ENCODE results near the gene HDAC1. TPM values are rescaled to one million over a fixed set of nuclear protein-coding genes. Genes with fewer than 3 reads are reported as not detected.

HDAC1 gene
- total and polyA plus RNA-seq, 8 donors, result 27.0 to 77.9 (median 31.3) TPM

DNA sequence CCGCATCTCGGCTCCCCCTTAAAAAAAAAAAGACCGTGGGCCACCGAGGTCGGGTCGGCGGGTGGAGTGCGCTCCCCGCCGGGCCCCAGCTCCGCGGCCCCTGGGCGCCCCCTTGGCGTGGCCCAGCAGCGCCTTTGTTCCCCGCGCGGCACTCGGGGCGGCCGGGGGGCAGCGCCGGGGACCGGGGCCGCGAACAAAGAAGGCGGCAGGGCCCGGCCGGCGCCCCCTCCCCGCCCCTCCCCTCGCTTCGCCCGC lies 43.6 kb downstream of the HDAC1 start:
- H3K4me3 ChIP-seq, result peak overlapping the region; percentile 55 to 78 (median 59)
- no peaks in the 10 kb centered on the region for H3K9me3 ChIP-seq
- no peaks in the 10 kb centered on the region for H3K27me3 ChIP-seq
- intact Hi-C loops (cut with DNase I), result no loop called here
- peak overlapping the region in 1 of 4 donors; percentile 44 for H3K27ac ChIP-seq
- peaks cover 0 to 8% (median 6%) of the 10 kb centered on the region in 3 donors for H3K4me1 ChIP-seq
- WGBS, 2 donors, result 0% methylated on average over 16 to 34 of the region's 34 CpGs
- DNase-seq (no peak), ATAC-seq (peak; percentile 1 to 31 (median 16)), FAIRE-seq (no peak)
- peaks cover 0 to 15% (median 0%) of the 10 kb centered on the region in 3 donors for H3K36me3 ChIP-seq
- TF ChIP-seq CTCF (IDR thresholded peaks at IDR 0.05), result no peak

DNA sequence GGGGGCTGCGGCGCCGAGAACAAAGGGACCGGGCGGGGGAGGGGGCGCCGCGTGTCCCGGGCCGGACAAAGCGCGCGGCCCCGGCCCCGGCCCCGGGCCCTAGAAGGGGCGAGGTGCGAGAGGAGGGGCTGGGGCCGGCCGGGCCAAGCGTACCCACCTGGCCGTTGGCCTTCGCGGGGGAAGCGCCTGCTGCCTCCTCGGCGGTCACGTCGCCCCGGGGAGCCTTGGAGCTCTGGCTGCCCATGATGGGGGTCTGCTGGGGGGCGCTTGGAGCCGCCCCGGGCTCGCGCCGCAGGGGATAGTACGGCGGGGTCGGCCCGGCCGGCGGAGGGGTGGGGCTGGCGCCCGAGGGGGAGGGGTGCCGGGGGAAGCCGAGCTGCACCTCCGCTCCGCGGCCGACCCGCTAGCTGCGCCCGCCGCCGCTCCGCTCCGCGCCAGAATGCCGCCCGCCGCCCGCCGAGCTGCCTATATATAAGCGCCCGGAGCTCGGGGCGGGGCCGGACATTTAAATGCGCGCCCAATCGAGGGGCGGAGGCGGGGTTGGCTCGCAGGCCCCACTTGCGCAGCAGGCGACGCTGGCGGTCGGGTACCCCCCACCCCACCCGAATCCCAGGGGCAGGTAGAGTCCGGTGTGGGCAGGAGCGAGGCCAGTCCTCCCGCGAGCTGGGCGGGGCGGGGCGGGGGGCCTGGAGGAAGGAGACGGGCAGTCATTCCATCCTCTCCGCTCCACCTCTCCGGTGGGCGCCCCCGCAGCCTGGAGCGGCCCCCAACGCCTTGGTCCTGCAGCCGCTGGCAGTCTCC lies 44.1 kb downstream of the HDAC1 start, which contains the start of gene MARCKSL1:
Gene MARCKSL1, minus strand, starts transcription at position 444 of the 801 bp plus-strand sequence. Its CDS starts 200 bp downstream, at position 244.
- peak within 1 kb of the TSS in 2 of 4 donors; percentile 33 to 44 for H3K27ac ChIP-seq

GRCh38 chr1:32336591-32336932 lies 44.7 kb downstream of the HDAC1 start:
- peak overlapping the region in 3 of 4 donors; percentile 55 to 78 (median 61) for H3K4me3 ChIP-seq
- ATAC-seq (no peak), FAIRE-seq (no peak), DNase-seq (peak in 2 of 6 donors; percentile 50 to 82)
- 72 to 75% methylated on average over 15 of the region's 15 CpGs for WGBS, 2 donors
- intact Hi-C loops (cut with DNase I), result no loop called here
- peaks cover 0 to 9% (median 0%) of the 10 kb centered on the region in 3 donors for H3K36me3 ChIP-seq
- TF ChIP-seq CTCF (IDR thresholded peaks at IDR 0.05), result no peak
- peaks cover 0 to 8% (median 6%) of the 10 kb centered on the region in 3 donors for H3K4me1 ChIP-seq
- no peaks in the 10 kb centered on the region for H3K9me3 ChIP-seq
- H3K27me3 ChIP-seq, result no peaks in the 10 kb centered on the region
- H3K27ac ChIP-seq, result no peak overlapping the region

More for the DNA sequence above, 44.1 kb downstream of the HDAC1 start, which contains the start of gene MARCKSL1:
- peak; percentile 72 to 79 (median 74) for ATAC-seq
- FAIRE-seq, result no peak
- no peak for TF ChIP-seq CTCF (IDR thresholded peaks at IDR 0.05)
- H3K36me3 ChIP-seq, result peaks cover 0 to 12% (median 0%) of the 10 kb centered on the region in 3 donors
- H3K9me3 ChIP-seq, result no peaks in the 10 kb centered on the region
- no peaks in the 10 kb centered on the region for H3K27me3 ChIP-seq
- H3K4me3 ChIP-seq, result peak within 1 kb of the TSS; percentile 55 to 78 (median 59)
- peak; percentile 64 to 94 (median 82) for DNase-seq
- H3K4me1 ChIP-seq, result peaks cover 0 to 8% (median 6%) of the 10 kb centered on the region in 3 donors
- intact Hi-C loops (cut with DNase I), result no loop called here
- 5 to 7% methylated on average over 36 to 95 of the region's 95 CpGs for WGBS, 2 donors

DNA sequence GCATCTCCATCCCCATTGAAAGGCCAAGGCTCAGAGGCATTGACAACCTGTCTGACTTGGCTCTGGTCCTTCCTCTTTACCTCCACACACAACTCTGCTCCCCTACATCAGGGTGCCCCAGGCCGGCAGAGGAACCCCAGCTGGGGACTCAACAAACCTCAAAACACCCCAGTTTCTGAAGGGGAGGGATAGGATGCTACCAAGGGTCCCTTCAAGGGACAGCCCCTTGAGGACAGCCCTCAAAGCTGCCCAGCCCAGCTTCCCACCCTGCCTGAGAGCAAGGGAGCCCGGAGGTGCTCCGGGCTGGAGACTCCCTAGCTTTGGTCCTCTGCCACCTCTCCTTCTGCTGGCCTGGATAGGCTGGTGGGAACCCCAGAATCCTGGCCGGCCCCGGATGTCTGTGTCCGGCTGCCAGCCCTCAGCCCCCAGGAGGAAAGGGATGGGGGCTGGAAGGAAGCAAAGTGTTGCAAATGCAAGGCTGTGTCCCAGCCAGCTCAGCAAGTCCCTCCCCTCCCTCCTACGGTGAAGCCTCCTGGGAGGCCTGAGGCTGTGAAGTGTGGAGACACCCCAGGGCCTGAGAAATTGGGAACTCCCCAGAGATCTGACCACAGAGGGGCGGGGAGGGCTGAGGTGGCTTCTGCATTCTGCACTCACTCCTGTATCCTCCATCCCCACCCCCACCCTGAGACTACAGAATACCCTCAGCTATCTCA lies 45.2 kb downstream of the HDAC1 start:
- ATAC-seq (peak in 2 of 4 donors; percentile 6 to 12), FAIRE-seq (no peak), DNase-seq (peak in 2 of 6 donors; percentile 58 to 63)
- Histone ChIP-seq H3K27ac (peak overlapping the region in 1 of 4 donors; percentile 39), H3K4me1 (peaks cover 0 to 8% (median 6%) of the 10 kb centered on the region in 3 donors), H3K27me3 (no peaks in the 10 kb centered on the region), H3K36me3 (peaks cover 0 to 3% (median 0%) of the 10 kb centered on the region in 3 donors), H3K4me3 (no peak overlapping the region), H3K9me3 (no peaks in the 10 kb centered on the region)
- no peak for TF ChIP-seq CTCF (IDR thresholded peaks at IDR 0.05)
- intact Hi-C loops (cut with DNase I), result no loop called here
- WGBS, 2 donors, result 77 to 83% methylated on average over 8 of the region's 8 CpGs

All from pancreas (tissue), 10 donors.